Mucosa of stomach (tissue), 1 donor: ENCODE measurements around the gene BABAM2.

ENCODE experiments used
- H3K27me3 ChIP-seq: one replicate; pipeline ENCODE4 v1.7.0; 2013; ENCODE audit warnings: mild to moderate bottlenecking, low read length; ENCODE audit not compliant: control insufficient read depth, insufficient read depth
- H3K36me3 ChIP-seq: one replicate; pipeline ENCODE4 v1.7.0; 2013; ENCODE audit warnings: low read length; ENCODE audit not compliant: control insufficient read depth, insufficient read depth
- H3K4me1 ChIP-seq: one replicate; pipeline ENCODE4 v1.7.0; 2013; ENCODE audit warnings: mild to moderate bottlenecking, low read length; ENCODE audit not compliant: control insufficient read depth, insufficient read depth
- H3K4me3 ChIP-seq: one replicate; pipeline ENCODE4 v1.7.0; 2013; ENCODE audit warnings: low read length
- H3K9ac ChIP-seq: one replicate; pipeline ENCODE4 v1.7.0; 2013; ENCODE audit warnings: mild to moderate bottlenecking, low read length, moderate library complexity
- H3K9me3 ChIP-seq: one replicate; pipeline ENCODE4 v1.7.0; 2013; ENCODE audit warnings: mild to moderate bottlenecking, low read length, moderate library complexity; ENCODE audit not compliant: control insufficient read depth
- donor health status: Pancreatic carcinoma.

Gene BABAM2

GRCh38 chr2:28317390-28317789, 426.9 kb downstream of the BABAM2 start:
- Histone ChIP-seq H3K9ac (no peak overlapping the region), H3K36me3 (no peaks in the 10 kb centered on the region), H3K4me3 (no peak overlapping the region), H3K27me3 (no peaks in the 10 kb centered on the region), H3K4me1 (peaks cover 21% of the 10 kb centered on the region), H3K9me3 (no peaks in the 10 kb centered on the region)

- Histone ChIP-seq H3K9ac (no peak overlapping the region), H3K27me3 (no peaks in the 10 kb centered on the region), H3K4me3 (no peak overlapping the region), H3K9me3 (no peaks in the 10 kb centered on the region), H3K4me1 (peaks cover 21% of the 10 kb centered on the region), H3K36me3 (no peaks in the 10 kb centered on the region)
Measured at GRCh38 chr2:28318023-28318422, 427.5 kb downstream of the BABAM2 start.

GRCh38 chr2:28318462-28319117, 428.1 kb downstream of the BABAM2 start:
- Histone ChIP-seq H3K4me1 (peaks cover 21% of the 10 kb centered on the region), H3K4me3 (no peak overlapping the region), H3K27me3 (no peaks in the 10 kb centered on the region), H3K9me3 (no peaks in the 10 kb centered on the region), H3K36me3 (no peaks in the 10 kb centered on the region), H3K9ac (no peak overlapping the region)

- no peak overlapping the region for H3K9ac ChIP-seq
- H3K4me1 ChIP-seq: peaks cover 21% of the 10 kb centered on the region
- H3K27me3 ChIP-seq: no peaks in the 10 kb centered on the region
Measured at GRCh38 chr2:28319118-28320008, 428.8 kb downstream of the BABAM2 start.

GRCh38 chr2:28320009-28320365, 429.5 kb downstream of the BABAM2 start:
- Histone ChIP-seq H3K4me3 (no peak overlapping the region), H3K9ac (no peak overlapping the region), H3K9me3 (no peaks in the 10 kb centered on the region), H3K4me1 (peaks cover 21% of the 10 kb centered on the region), H3K27me3 (no peaks in the 10 kb centered on the region), H3K36me3 (no peaks in the 10 kb centered on the region)

More at GRCh38 chr2:28319118-28320008, 428.8 kb downstream of the BABAM2 start:
- no peaks in the 10 kb centered on the region for H3K36me3 ChIP-seq
- H3K4me3 ChIP-seq: no peak overlapping the region
- H3K9me3 ChIP-seq: no peaks in the 10 kb centered on the region

- no peaks in the 10 kb centered on the region for H3K27me3 ChIP-seq
- H3K4me3 ChIP-seq: no peak overlapping the region
- peaks cover 21% of the 10 kb centered on the region for H3K4me1 ChIP-seq
- no peaks in the 10 kb centered on the region for H3K36me3 ChIP-seq
- no peak overlapping the region for H3K9ac ChIP-seq
- no peaks in the 10 kb centered on the region for H3K9me3 ChIP-seq
Measured at GRCh38 chr2:28320371-28320770, 429.8 kb downstream of the BABAM2 start.

GRCh38 chr2:28321426-28321825, 430.9 kb downstream of the BABAM2 start:
- no peak overlapping the region for H3K4me3 ChIP-seq
- no peaks in the 10 kb centered on the region for H3K36me3 ChIP-seq
- H3K27me3 ChIP-seq: no peaks in the 10 kb centered on the region
- no peak overlapping the region for H3K9ac ChIP-seq
- H3K4me1 ChIP-seq: peaks cover 21% of the 10 kb centered on the region
- no peaks in the 10 kb centered on the region for H3K9me3 ChIP-seq

- Histone ChIP-seq H3K9ac (no peak overlapping the region), H3K9me3 (no peaks in the 10 kb centered on the region), H3K4me3 (no peak overlapping the region), H3K4me1 (peaks cover 22% of the 10 kb centered on the region), H3K36me3 (no peaks in the 10 kb centered on the region), H3K27me3 (no peaks in the 10 kb centered on the region)
Measured at GRCh38 chr2:28322051-28322450, 431.5 kb downstream of the BABAM2 start.

GRCh38 chr2:28322456-28322855, 431.9 kb downstream of the BABAM2 start:
- H3K9me3 ChIP-seq: no peaks in the 10 kb centered on the region
- no peaks in the 10 kb centered on the region for H3K36me3 ChIP-seq
- H3K4me3 ChIP-seq: no peak overlapping the region
- peaks cover 26% of the 10 kb centered on the region for H3K4me1 ChIP-seq
- H3K9ac ChIP-seq: no peak overlapping the region
- H3K27me3 ChIP-seq: no peaks in the 10 kb centered on the region

GRCh38 chr2:28322981-28323396, 432.5 kb downstream of the BABAM2 start:
- Histone ChIP-seq H3K36me3 (no peaks in the 10 kb centered on the region), H3K9me3 (no peaks in the 10 kb centered on the region), H3K4me1 (peaks cover 26% of the 10 kb centered on the region), H3K27me3 (no peaks in the 10 kb centered on the region), H3K4me3 (no peak overlapping the region), H3K9ac (no peak overlapping the region)

GRCh38 chr2:28325173-28325566, 434.6 kb downstream of the BABAM2 start:
- Histone ChIP-seq H3K4me1 (peaks cover 18% of the 10 kb centered on the region), H3K9ac (no peak overlapping the region), H3K4me3 (no peak overlapping the region), H3K27me3 (no peaks in the 10 kb centered on the region), H3K36me3 (no peaks in the 10 kb centered on the region), H3K9me3 (no peaks in the 10 kb centered on the region)
